ENCODE measurements around the gene CTBP2.

DNA sequence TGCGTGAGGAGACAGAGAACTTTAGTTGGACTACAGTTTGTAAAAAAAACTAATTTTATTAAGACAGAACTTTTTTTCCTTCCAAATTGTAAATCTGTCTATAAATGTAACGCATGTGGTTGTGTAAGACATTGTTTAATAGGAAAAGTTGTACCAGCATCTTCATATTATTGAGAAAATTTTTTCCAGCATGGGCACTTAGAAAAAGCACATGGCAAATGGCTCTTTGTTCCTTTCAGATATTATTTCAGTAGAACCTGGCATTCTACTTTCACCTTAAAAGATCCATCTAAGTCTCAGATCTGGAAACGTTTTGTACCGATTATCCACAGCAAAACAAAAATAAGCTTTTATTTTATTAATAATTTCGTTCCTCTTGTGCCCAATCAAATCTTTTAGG lies 175.2 kb downstream of the CTBP2 start:
- TF ChIP-seq CTCF (IDR thresholded peaks at IDR 0.05) (no peak), POLR2A (IDR thresholded peaks at IDR 0.05) (no peak)
